HG03108 (cell line): Measurements from ENCODE around the gene HMCN2.
"Not testable (repeated sequence)": the region's sequence is repeated elsewhere in the genome, so short reads cannot be mapped to it uniquely, and the experiment has no call there.

Source experiments
- ATAC-seq: cut with Tn5 transposase; IDR thresholded peaks from one replicate; pipeline ENCODE4 v1.9.1; 2021; ENCODE audit warnings: moderate library complexity; ENCODE audit not compliant: unreplicated experiment

The HMCN2 gene

GRCh38 chr9:130327070-130327780 is 61.7 kb downstream of the HMCN2 start:
- ATAC-seq: no peak

- no peak for ATAC-seq
These were observed 62.3 kb downstream of the HMCN2 start for GRCh38 chr9:130327781-130328348.

GRCh38 chr9:130328349-130328801 is 62.8 kb downstream of the HMCN2 start:
- ATAC-seq: no peak

GRCh38 chr9:130329061-130329460 is 63.5 kb downstream of the HMCN2 start:
- ATAC-seq: no peak

GRCh38 chr9:130330202-130330862 is 64.8 kb downstream of the HMCN2 start:
- ATAC-seq: no peak

GRCh38 chr9:130331061-130331460 is 65.5 kb downstream of the HMCN2 start:
- ATAC-seq: no peak

- no peak for ATAC-seq
These were observed 66.0 kb downstream of the HMCN2 start for GRCh38 chr9:130331573-130331972.

GRCh38 chr9:130332384-130332926 is 66.9 kb downstream of the HMCN2 start:
- no peak for ATAC-seq

GRCh38 chr9:130333041-130333711 is 67.6 kb downstream of the HMCN2 start:
- ATAC-seq: no peak

- no peak for ATAC-seq
These were observed 68.1 kb downstream of the HMCN2 start for GRCh38 chr9:130333712-130334062.

GRCh38 chr9:130334915-130335314 is 69.4 kb downstream of the HMCN2 start:
- no peak for ATAC-seq

- ATAC-seq: no peak
These were observed 70.6 kb downstream of the HMCN2 start for GRCh38 chr9:130336027-130336610.

- ATAC-seq: no peak
These were observed 71.3 kb downstream of the HMCN2 start for GRCh38 chr9:130336885-130337284.

- no peak for ATAC-seq
These were observed 71.8 kb downstream of the HMCN2 start for GRCh38 chr9:130337318-130337717.

- no peak for ATAC-seq
These were observed 72.3 kb downstream of the HMCN2 start for GRCh38 chr9:130337784-130338380.

GRCh38 chr9:130338891-130339290 is 73.3 kb downstream of the HMCN2 start:
- ATAC-seq: not testable (repeated sequence)

- no peak for ATAC-seq
These were observed 73.7 kb downstream of the HMCN2 start for GRCh38 chr9:130339306-130339705.

GRCh38 chr9:130340011-130340410 is 74.5 kb downstream of the HMCN2 start:
- ATAC-seq: no peak

GRCh38 chr9:130340557-130340956 is 75.0 kb downstream of the HMCN2 start:
- not testable (repeated sequence) for ATAC-seq

GRCh38 chr9:130341128-130341527 is 75.6 kb downstream of the HMCN2 start:
- no peak for ATAC-seq
